ENCODE data around the gene PDE4C.

Gene PDE4C

DNA sequence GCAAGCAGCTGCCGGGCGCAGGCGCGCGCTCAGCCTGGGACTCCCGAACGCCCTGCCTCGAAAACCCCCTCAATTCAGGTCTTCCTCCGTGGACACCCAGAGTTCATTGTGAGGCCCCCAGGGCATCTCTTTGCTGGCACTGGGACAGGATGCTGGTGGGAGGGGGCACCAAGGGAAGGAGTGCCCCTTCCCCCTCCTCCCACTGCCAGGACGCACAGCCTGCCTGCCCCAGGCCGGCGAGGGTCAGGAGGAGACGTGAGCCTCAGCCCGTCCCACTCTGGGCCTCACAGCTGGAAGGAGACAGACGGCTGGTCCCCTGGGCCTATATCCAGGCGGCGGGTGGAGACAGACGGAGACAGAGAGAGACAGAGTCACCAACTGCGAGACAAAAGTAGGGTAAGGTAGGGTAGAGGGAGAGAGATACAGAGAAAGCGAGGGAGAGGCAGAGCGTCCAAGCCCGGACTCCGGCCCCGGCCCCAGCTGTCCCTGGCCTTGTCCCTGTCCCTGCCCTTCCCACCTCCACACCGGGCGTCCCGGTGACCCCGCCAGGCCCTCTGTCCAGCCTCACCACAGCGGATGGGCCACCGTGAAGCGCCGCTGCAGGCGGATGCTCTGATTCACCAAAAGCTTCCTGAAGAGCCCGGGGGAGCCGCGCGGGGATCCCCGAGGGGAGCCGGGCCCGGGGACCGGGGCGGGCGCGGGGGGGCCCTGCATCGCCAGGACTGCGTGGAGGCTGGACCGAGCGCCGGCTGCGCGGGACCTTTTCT lies at the start of gene PDE4C:
TSS of gene PDE4C (minus strand) at position 737 of the 767 bp plus-strand sequence. CDS start at position 714, 23 bp downstream.
- no peak for DNase-seq

GRCh38 chr19:18274781-18275356 lies 48.6 kb upstream of the PDE4C start:
- no peak for DNase-seq

- no peak for DNase-seq
Measured at GRCh38 chr19:18274219-18274780, 48.1 kb upstream of the PDE4C start, which contains the start of gene IQCN. TSS of gene IQCN (minus strand) at chr19:18274452. CDS start at chr19:18269478, 4,974 bp downstream.

DNA sequence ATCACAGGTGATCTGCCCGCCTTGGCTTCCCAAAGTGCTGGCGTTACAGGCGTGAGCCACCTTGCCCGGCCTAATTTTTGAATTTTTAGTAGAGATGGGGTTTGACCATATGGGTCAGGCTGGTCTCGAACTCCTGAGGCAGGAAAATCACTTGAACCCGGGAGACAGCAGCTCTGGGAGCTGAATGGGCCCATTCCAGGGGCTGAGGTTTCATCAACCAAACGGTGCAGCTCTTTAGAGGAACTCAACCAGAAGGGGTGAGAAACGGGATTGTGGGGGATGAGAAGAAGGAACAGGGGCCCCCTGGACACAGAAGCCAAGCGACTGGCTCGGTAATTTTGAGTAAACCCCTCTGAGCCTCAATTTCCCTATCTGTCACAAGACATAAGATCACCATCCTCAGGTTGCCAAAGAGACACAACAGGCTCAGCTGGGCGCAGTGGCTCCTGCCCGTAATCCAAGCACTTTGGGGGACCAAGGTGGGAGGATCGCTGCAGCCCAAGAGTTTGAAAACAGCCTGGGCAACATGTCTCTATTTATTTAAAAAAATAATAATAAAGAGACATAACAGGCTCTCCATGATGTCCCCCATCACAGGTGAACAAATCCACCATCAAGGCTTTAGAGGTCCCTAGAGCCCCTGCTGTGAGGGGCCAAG lies 47.5 kb upstream of the PDE4C start:
- no peak for DNase-seq

- DNase-seq: no peak
Measured at GRCh38 chr19:18271433-18271841, 45.2 kb upstream of the PDE4C start.

GRCh38 chr19:18270326-18270725 lies 44.1 kb upstream of the PDE4C start:
- no peak for DNase-seq

GRCh38 chr19:18269070-18269723 lies 43.0 kb upstream of the PDE4C start:
- no peak for DNase-seq

- no peak for DNase-seq
Measured at GRCh38 chr19:18266771-18267686, 40.8 kb upstream of the PDE4C start.

GRCh38 chr19:18265582-18265981 lies 39.3 kb upstream of the PDE4C start:
- DNase-seq: no peak

DNA sequence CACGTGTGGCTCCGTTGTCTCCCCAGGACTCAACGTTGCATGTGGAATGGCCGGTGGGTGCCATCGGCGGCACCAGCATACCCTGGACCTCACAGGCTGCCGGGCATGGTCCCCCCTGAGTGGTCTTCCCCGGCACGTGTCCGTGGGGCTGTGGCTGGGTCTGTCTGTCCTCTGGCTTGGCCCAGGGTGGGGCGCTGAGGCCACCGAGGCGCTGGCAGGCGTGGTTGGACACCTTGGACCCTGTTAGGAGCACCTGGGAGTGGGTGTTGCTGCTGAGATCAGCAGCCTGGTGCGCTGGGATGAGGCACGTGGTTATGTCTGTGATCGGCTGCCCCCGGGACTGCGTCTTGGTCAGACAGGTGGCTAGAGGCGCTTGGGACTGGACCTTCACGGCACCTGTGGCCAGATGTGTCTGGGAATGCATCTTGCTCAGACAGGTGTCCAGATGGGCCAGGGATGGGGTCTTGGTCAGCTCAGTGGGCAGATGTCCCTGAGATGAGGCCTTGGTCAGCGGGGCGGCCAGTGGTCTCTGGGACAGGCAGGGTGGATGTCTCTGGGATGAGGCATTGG lies 38.8 kb upstream of the PDE4C start:
- no peak for DNase-seq

DNA sequence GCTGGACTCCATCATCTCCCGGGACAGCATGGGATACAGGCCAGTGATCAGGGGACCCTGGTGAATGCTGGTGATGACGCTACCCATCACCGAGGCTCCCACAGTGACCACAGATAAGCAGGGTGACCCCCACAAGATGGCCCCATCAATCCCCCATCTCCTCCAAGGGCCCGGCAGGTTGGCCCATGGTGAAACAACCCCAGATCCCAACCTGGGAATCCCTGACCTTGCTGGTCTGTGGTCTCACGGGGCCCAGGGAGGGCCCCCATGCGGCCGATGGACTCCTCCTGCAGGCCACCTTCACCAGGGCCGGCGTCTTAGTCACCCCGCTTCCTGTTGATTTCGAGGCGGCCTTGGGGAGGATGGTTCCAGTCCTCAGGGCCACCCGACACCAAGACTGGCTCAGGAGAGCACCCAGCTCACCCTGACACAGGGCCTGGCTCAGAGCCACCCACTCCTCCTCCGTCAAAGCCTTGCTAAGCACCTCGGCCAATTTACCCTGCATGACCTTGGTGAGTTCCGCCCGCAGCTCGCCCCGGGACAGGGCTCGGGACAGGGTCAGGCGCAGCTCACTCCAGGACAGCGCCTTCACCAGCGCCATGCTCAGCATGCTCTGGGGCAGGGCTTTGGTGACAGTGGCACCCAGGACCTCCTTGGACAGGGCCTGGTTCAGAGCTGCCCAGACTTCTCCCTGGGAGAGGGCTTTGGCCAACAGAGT lies 38.1 kb upstream of the PDE4C start:
- no peak for DNase-seq

GRCh38 chr19:18263324-18264136 lies 37.3 kb upstream of the PDE4C start:
- no peak for DNase-seq

DNA sequence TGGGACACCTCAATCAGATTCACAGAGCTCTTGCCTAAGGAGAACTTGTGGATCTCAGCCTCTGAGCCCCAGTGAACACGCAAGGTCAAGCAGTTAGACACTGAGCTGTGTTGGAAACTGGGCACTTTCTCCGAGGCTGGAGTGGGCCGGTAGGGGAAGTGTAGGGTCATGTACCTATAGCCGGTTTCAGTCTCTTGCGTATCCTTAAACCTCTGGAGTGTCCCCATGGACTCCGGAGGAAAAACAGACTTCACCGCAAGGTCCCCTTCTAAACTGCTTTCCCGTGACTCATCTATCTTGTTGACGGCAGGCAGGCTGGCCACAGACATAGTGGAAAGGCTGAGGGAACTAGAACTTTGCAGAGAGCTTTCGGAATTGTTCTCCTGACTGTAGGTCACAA lies 36.7 kb upstream of the PDE4C start:
- DNase-seq: no peak

DNA sequence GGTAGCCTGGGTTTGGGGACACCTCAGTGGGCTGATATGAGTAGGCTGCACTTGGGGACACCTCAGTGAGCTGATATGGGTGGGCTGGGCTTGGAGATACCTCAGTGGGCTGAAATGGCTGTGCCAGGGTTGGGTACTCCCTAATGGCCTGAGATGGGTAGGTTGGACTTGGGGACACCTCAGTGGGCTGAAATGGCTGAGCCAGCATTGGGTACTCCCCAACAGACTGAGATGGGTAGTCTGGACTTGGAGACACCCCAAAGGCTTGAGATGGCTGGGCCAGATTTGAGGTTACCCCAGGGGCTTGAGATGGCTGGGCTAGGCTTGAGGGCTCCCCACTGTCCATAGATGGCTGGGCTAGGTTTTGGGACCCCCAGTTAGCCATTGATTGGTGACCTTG lies 35.9 kb upstream of the PDE4C start:
- DNase-seq: no peak

GRCh38 chr19:18261474-18261873 lies 35.2 kb upstream of the PDE4C start:
- DNase-seq: no peak

GRCh38 chr19:18259893-18260292 lies 33.7 kb upstream of the PDE4C start:
- DNase-seq: no peak

DNA sequence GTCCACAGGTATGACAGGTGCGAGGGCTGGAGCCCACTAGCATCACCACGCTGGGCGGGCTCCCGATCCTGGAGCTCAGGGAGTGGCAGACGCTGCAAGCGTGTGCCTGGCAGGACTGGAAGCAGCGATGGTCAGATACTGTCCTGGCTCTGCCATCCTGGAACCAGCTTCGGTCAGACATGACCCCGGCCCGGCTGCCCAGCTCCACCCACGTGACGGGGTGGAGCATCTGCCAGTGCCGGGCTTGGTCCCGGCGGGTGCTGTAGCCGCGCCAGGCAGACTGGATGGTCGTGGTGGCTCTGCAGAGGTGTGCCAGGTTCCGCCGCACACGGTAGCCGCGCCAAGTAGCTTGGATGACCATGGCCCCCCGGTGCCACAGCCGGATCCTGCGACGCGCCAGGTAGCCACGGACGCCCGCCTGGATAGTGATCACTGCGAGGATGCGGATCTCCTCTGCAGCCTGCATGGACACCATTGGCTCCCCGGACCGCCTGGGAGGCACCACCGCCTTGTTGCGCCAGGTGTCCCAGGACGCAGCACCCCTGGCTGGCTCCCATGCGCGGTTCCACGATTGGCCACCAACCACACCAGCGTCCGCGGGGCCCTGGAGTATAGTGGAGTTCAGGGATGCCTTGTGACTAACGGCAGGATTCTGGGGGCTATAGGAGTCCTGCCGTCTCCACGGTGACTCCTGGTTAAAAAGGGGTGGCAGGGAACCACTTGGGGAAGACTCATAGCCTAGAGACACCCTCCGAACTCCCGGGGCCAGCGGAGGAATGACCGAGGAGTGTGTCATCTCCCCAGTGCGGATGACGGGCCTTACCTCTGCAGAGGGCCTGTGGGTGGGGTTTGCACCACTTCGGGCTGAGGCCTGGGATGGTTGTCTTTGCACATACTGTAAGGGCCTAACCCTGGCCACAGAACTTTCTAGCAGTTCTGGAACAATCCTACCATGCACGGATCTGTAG lies 31.5 kb upstream of the PDE4C start:
- DNase-seq: no peak

DNA sequence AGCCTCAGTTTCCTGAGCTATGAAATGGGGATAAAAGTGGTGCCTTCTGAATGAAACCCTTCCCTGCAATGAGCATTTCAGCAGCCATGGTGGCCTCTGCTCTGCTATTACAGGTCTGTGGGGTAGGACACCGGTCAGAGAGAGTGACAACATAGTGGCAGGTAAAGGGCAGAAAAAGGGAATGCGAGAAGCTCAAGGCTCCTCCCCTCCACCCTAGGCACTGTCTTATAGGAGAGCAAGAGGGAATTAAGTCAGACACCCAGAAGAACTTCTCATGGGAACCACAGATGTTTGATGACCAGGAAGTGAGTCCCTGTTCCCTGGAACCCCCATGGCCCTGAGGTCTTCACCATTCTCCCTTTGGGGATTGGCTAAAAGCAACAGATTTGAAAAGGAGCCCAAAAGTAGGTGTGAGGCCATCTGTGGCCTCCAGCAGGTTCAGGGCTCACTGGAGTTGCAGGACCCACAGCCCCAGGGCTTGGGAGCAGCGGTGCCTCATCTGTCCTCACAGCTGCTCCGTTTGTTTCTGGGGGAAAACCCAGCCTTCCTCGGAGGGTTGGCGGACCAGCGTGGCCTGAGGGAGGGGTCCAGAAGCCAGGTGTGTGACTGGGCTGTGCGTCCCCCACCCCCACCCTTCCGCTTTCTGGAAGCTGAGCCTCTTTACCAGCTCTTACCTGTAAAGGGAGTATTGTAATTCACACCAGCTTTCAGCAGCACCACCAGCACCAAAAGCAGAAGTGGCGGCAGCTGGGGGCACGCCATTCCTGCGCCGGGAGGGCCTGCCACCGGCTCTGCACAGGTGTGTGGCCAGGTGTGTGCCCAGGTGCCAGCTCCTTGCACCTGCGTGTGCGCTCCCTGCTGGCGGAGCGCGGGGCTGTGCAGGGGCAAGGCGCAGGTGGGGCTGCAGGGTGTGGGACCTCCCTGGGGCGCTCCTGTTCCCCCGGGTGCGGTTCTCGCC lies 28.6 kb upstream of the PDE4C start:
- no peak for DNase-seq
